GM12801 (cell line): ENCODE results near the gene DNAH3.

ENCODE experiments used
- TF ChIP-seq, protein P1 (sequence below): IDR thresholded peaks from one replicate; pipeline ENCODE4 v1.5.1; 2011; ENCODE audit warnings: control low read depth; ENCODE audit not compliant: insufficient read length; ENCODE audit errors: extremely low read depth

Gene DNAH3

DNA sequence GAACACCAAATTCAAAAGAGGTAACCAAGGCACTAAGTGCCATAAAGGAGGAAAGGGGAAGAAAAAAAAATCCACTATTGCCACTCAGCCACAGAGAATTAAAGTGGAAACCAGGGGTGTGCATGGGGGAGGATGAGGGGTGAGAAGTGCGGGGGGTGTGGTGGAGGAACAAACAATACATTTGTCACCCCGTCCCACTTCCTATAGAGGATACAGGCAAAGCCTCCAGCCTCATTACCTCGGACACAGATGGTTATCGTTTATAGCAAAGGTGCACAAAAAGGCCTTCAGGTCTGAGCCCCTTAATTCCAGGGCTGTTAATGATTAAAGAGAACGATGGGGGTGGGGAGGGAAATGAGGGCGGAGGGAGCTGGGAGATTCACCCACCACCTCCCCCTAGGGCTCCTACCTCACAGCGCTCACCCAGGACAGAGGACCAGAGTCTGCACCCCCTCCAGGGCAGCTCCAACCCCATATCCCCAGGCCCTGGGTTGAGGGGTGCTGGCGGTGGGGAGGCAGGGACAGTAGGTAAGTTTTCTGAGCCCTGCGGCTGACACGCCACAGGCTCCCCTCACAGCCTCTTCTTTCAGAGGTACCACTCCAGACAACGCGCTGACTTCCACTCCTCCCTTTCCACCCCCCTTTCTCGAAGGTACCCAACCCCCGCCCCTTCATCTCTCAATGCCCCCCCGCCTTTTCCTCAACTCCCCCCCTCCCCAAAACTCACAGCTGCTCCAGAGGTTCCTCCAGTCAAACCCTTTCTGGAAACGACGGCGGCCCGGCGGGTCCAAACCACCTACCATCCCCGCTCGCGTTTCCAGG, 251.0 kb downstream of the DNAH3 start:
- TF ChIP-seq, protein P1, sequence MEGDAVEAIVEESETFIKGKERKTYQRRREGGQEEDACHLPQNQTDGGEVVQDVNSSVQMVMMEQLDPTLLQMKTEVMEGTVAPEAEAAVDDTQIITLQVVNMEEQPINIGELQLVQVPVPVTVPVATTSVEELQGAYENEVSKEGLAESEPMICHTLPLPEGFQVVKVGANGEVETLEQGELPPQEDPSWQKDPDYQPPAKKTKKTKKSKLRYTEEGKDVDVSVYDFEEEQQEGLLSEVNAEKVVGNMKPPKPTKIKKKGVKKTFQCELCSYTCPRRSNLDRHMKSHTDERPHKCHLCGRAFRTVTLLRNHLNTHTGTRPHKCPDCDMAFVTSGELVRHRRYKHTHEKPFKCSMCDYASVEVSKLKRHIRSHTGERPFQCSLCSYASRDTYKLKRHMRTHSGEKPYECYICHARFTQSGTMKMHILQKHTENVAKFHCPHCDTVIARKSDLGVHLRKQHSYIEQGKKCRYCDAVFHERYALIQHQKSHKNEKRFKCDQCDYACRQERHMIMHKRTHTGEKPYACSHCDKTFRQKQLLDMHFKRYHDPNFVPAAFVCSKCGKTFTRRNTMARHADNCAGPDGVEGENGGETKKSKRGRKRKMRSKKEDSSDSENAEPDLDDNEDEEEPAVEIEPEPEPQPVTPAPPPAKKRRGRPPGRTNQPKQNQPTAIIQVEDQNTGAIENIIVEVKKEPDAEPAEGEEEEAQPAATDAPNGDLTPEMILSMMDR = no peak

GRCh38 chr16:20899071-20899470, 251.6 kb downstream of the DNAH3 start:
- TF ChIP-seq, protein P1 = no peak

GRCh38 chr16:20897922-20898321, 252.7 kb downstream of the DNAH3 start:
- TF ChIP-seq, protein P1 = no peak

GRCh38 chr16:20897253-20897897, 253.3 kb downstream of the DNAH3 start:
- TF ChIP-seq, protein P1 = no peak

DNA sequence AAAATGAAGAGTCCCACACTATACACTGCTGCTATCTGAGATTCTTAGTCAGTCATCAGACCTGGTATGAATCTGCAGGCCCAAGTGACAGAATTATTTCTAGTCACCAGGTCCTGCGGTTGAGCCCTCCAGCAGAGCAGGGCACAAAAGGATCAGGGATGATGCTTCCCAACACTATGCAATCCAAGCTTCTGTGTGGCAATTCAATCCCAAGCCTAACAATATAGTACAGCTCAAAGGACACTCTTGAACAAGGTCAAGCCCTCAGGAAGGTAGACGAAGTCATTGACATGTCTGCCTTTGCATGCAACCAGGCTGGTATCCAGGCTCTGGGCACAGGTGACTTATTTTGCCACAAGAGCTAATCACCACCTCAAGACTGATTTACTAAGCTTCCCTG, 256.3 kb downstream of the DNAH3 start:
- TF ChIP-seq, protein P1 = no peak

DNA sequence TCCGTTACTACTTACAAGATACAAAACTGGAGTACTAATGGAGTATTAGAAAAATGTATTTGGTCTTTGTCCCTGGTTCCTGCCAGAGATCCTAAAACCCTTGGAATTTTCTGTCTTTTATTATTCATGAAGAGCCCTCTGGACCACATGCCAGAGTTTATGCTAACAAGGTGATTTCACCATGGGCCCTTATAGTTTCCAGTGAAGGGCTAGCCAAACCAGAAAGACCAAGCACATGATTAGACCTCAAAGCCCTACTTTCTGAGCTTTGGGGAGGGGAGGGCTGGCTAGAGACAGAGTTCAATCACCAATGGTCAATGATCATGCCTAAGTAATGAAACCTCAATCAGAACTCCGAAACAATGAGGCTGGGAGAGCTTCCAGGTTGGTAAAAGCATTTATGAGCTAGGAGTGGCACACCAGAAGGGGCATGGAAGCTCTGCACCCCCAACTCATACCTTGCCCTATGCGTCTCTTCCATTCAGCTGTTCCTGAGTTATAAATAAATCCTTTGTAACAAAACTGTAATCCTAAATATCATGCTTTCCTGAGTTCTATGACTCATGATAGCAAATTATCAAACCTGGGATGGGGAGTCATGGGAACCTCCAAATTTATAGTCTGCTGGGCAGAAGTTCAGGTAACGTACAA, 260.9 kb downstream of the DNAH3 start:
- TF ChIP-seq, protein P1 = no peak

DNA sequence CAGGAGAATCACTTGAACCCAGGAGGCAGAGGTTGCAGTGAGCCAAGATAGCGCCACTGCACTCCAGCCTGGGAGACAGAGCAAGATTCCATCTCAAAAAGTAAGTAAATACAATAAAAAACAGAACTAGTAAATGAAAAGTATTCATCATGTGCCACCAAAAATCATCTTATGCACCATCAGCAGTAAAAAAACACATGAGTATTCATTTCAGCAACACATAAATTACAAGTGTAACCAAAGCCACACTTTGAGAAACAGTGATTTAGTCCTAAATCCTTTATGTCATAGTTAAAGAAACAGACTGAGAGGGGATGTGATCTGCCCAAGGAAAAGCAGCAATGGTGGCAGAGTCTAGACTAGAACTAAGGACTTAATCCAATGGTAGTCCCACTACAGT, 263.4 kb downstream of the DNAH3 start:
- TF ChIP-seq, protein P1 = no peak
